ENCODE results near the gene GABARAPL1.
A peak's percentile ranks its signal among the peaks of the same experiment; 100 is the strongest.

GRCh38 chr12:10213168-10214135 lies 775 bp downstream of the GABARAPL1 start:
- no peak for TF ChIP-seq CTCF (IDR thresholded peaks at IDR 0.05)
- TF ChIP-seq POLR2A (IDR thresholded peaks at IDR 0.05), result peak; percentile 73
- TF ChIP-seq POLR2AphosphoS5 (IDR thresholded peaks at IDR 0.05), result peak; percentile 58 to 84 (median 62)
